Fibroblast of peridontal ligament (primary cell): Measurements from ENCODE around the gene NLGN2.

Experiments used
- DNase-seq: peaks from one replicate; pipeline ENCODE4 v3.0.0-alpha.2; 2010; ENCODE audit errors: extremely low read depth

The NLGN2 gene

DNA sequence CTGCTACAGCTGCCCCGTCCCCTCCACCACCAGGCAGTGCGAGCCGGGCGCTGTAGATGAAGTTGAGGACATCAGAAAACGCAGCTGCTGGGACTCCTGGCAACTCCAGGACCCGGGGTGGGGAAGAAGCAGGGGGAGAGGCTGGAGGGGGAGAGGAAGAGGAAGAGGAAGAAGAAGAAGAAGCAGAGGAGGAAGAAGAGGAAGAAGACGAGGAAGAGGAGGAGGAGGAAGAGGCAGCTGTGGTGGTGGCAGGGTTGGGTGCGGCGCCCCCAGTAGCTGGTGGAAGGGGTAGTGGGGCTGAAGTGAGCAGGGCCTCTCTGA is 58.6 kb downstream of the NLGN2 start:
- no peak for DNase-seq

DNA sequence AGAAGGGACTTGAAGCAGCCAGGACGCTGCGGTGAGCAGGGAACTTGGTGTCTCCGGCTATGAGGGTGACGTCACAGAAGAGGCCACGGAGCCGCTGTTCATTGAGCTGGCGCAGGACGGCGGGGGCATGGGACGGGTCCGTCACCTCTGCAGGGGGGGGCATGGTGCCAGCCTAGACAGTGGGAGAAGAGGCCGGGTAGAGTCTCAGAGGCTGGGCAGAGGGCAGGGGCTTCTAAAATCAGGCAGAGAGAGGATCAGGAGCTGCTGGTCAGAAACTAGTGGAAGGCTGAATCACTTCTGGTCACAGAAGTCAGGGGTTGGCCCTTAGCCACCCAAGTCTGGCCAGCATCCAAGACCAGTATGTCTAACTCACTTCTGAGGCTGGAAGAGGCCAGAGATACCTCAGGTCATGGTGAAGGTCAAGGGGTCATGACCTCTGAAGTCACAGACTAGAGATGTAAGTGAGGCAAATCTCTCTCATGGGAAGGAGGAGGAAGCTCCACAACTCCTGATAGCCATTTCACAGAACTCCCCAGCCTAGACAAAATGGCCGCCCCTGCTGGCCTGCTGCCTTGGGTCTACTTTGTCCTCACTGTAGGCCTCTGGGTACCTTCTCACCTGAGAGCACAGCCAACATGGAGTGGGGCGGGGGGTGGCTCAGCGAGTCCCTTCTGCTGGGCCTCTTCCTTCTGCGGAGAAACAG is 59.1 kb downstream of the NLGN2 start:
- peak; percentile 61 for DNase-seq

- DNase-seq = no peak
These were observed 59.9 kb downstream of the NLGN2 start for GRCh38 chr17:7467498-7467897.

GRCh38 chr17:7468290-7468689 is 60.6 kb downstream of the NLGN2 start:
- no peak for DNase-seq

- no peak for DNase-seq
These were observed 61.3 kb downstream of the NLGN2 start for GRCh38 chr17:7468804-7469389.
